DND-41 (cell line): ENCODE data around the gene ABHD16A.

Source experiments
- ATAC-seq: fragments of 200-7000 bp; cut with Tn5 transposase; 3 replicates; pipeline ENCODE4 v1.9.1; 2021; ENCODE audit warnings: low read depth; ENCODE audit not compliant: insufficient read depth
- DNase-seq: peaks from one replicate; pipeline ENCODE4 v3.0.0-alpha.2; 2020
- H2AFZ ChIP-seq: 2 replicates; pipeline ENCODE4 v1.6.0; 2012; ENCODE audit warnings: low read depth, low read length
- H3K27ac ChIP-seq: 2 replicates; pipeline ENCODE4 v1.5.1; 2012; ENCODE audit warnings: low read length, inconsistent platforms
- H3K27me3 ChIP-seq: fragments of 200-600 bp; sonication (generic); 2 replicates; pipeline ENCODE4 v1.6.0; 2012; ENCODE audit warnings: low read length, mild to moderate bottlenecking, inconsistent platforms; ENCODE audit not compliant: insufficient read depth, poor library complexity
- H3K36me3 ChIP-seq: 2 replicates; pipeline ENCODE4 v1.5.1; 2012; ENCODE audit warnings: low read length, inconsistent platforms; ENCODE audit not compliant: insufficient read depth
- H3K4me1 ChIP-seq: 2 replicates; pipeline ENCODE4 v1.5.1; 2012; ENCODE audit warnings: mild to moderate bottlenecking, low read length; ENCODE audit not compliant: insufficient read depth
- H3K4me2 ChIP-seq: 2 replicates; pipeline ENCODE4 v1.6.0; 2012; ENCODE audit warnings: mild to moderate bottlenecking, moderate library complexity, low read length, inconsistent platforms; ENCODE audit not compliant: insufficient read depth
- H3K4me3 ChIP-seq, 2 experiments: fragments of 200-600 bp in 1 of 2; shearing (Covaris generic) in 1 of 2; 2 replicates each; pipeline ENCODE4 v1.5.1; 2012 to 2016; ENCODE audit warnings: inconsistent platforms in 2 of 2, low read length in 2 of 2, mild to moderate bottlenecking in 2 of 2, low read depth in 1 of 2, moderate library complexity in 1 of 2
- H3K79me2 ChIP-seq: 2 replicates; pipeline ENCODE4 v1.6.0; 2012; ENCODE audit warnings: low read length, inconsistent platforms; ENCODE audit not compliant: insufficient read depth
- H3K9ac ChIP-seq: 2 replicates; pipeline ENCODE4 v1.6.0; 2012; ENCODE audit warnings: low read depth, mild to moderate bottlenecking, inconsistent platforms, low read length, moderate library complexity
- H3K9me3 ChIP-seq: 2 replicates; pipeline ENCODE4 v1.5.1; 2012; ENCODE audit warnings: low read length, moderate library complexity, mild to moderate bottlenecking, inconsistent platforms; ENCODE audit not compliant: insufficient read depth, severe bottlenecking
- H4K20me1 ChIP-seq: 2 replicates; pipeline ENCODE4 v1.6.0; 2012; ENCODE audit warnings: low read length; ENCODE audit not compliant: insufficient read depth
- CTCF ChIP-seq: IDR thresholded peaks from 2 replicates; pipeline ENCODE4 v1.5.1; 2012; ENCODE audit warnings: borderline replicate concordance, low read length, moderate library complexity, mild to moderate bottlenecking; ENCODE audit not compliant: poor library complexity, severe bottlenecking; ENCODE audit errors: extremely low read depth
- EZH2 ChIP-seq: IDR thresholded peaks from 3 replicates; pipeline ENCODE4 v1.6.1; 2012; ENCODE audit warnings: borderline replicate concordance, low read depth, mild to moderate bottlenecking, moderate library complexity, low read length, inconsistent platforms; ENCODE audit not compliant: severe bottlenecking

Gene ABHD16A

GRCh38 chr6:31749301-31750036 is 46.3 kb upstream of the ABHD16A start:
- no peak for ATAC-seq
- TF ChIP-seq CTCF (no peak), EZH2 (no peak)
- Histone ChIP-seq H3K36me3 (peaks cover 44% of the 10 kb centered on the region), H3K9me3 (no peaks in the 10 kb centered on the region), H3K4me3 (no peak overlapping the region), H4K20me1 (peaks cover 6% of the 10 kb centered on the region; the same call in 1 of the 2 replicates), H3K4me2 (no peak overlapping the region), H2AFZ (no peak overlapping the region), H3K4me1 (no peaks in the 10 kb centered on the region), H3K27ac (no peak overlapping the region), H3K79me2 (no peaks in the 10 kb centered on the region), H3K27me3 (no peaks in the 10 kb centered on the region), H3K9ac (no peak overlapping the region)
- no peak for DNase-seq

- H3K9me3 ChIP-seq = no peaks in the 10 kb centered on the region
- H4K20me1 ChIP-seq = peaks cover 6% of the 10 kb centered on the region; the same call in 1 of the 2 replicates
- ATAC-seq (no peak), DNase-seq (no peak)
- no peak overlapping the region for H3K4me2 ChIP-seq
- H3K79me2 ChIP-seq = peaks cover 25% of the 10 kb centered on the region
- no peak overlapping the region for H2AFZ ChIP-seq
- H3K9ac ChIP-seq = no peak overlapping the region
- H3K4me3 ChIP-seq = no peak overlapping the region
- peaks cover 19% of the 10 kb centered on the region for H3K4me1 ChIP-seq
- TF ChIP-seq EZH2 = no peak
- TF ChIP-seq CTCF = no peak
- no peaks in the 10 kb centered on the region for H3K27me3 ChIP-seq
- H3K27ac ChIP-seq = no peak overlapping the region
- peaks cover 64% of the 10 kb centered on the region for H3K36me3 ChIP-seq
Measured at GRCh38 chr6:31744422-31744821, 41.3 kb upstream of the ABHD16A start.

- no peaks in the 10 kb centered on the region for H3K27me3 ChIP-seq
- TF ChIP-seq CTCF (no peak), EZH2 (no peak)
- peaks cover 34% of the 10 kb centered on the region for H3K79me2 ChIP-seq
- H2AFZ ChIP-seq = no peak overlapping the region
- no peak overlapping the region for H3K27ac ChIP-seq
- no peak overlapping the region for H3K4me3 ChIP-seq
- no peak overlapping the region for H3K4me2 ChIP-seq
- peaks cover 6% of the 10 kb centered on the region; the same call in 1 of the 2 replicates for H4K20me1 ChIP-seq
- ATAC-seq (no peak), DNase-seq (no peak)
- no peaks in the 10 kb centered on the region for H3K9me3 ChIP-seq
- H3K4me1 ChIP-seq = peaks cover 34% of the 10 kb centered on the region
- H3K36me3 ChIP-seq = peaks cover 57% of the 10 kb centered on the region
- H3K9ac ChIP-seq = no peak overlapping the region
Measured at GRCh38 chr6:31742894-31743293, 39.8 kb upstream of the ABHD16A start.
